Neural crest cell (in vitro differentiated cells): ENCODE data around the gene SLCO1C1. TPM values are rescaled to one million over a fixed set of nuclear protein-coding genes. Genes with fewer than 3 reads are reported as not detected.
A peak's percentile ranks its signal among the peaks of the same experiment; 100 is the strongest.

Experiments
- DNase-seq: peaks from one replicate; pipeline ENCODE4 v3.0.0; 2021; ENCODE audit warnings: low read depth, mixed read lengths, low spot score
- H3K27ac Mint-ChIP-seq: one replicate; pipeline ENCODE4 v1.8.0; 2021; ENCODE audit warnings: mild to moderate bottlenecking, mixed read lengths; ENCODE audit not compliant: unreplicated experiment
- H3K27me3 Mint-ChIP-seq: 2 replicates; pipeline ENCODE4 v1.8.0; 2021; ENCODE audit warnings: low read depth, mild to moderate bottlenecking, mixed read lengths
- H3K36me3 Mint-ChIP-seq: 2 replicates; pipeline ENCODE4 v1.8.0; 2021; ENCODE audit warnings: low read depth, mild to moderate bottlenecking, mixed read lengths
- H3K4me1 Mint-ChIP-seq: 2 replicates; pipeline ENCODE4 v1.8.0; 2021; ENCODE audit warnings: mixed read lengths
- H3K4me3 Mint-ChIP-seq: one replicate; pipeline ENCODE4 v1.8.0; 2021; ENCODE audit warnings: mild to moderate bottlenecking, mixed read lengths
- H3K9me3 Mint-ChIP-seq: 2 replicates; pipeline ENCODE4 v1.8.0; 2021; ENCODE audit warnings: mixed read lengths
- long read RNA-seq: library from polyadenylated mRNA; unstranded; transcript quantifications from one replicate; pipeline ENCODE4 v2.0.0, GENCODE V29; 2020
- total RNA-seq: library from RNA; stranded (reverse); gene quantifications from 2 replicates; pipeline ENCODE4 v1.2.1, GENCODE V29; 2021
- TF ChIP-seq, protein P1 (sequence below): fragments of 200-600 bp; sonication (generic); conservative IDR thresholded peaks from 2 replicates; pipeline ENCODE4 v1.5.0; 2021; ENCODE audit warnings: antibody characterized with exemption, mild to moderate bottlenecking

The SLCO1C1 gene, protein sequence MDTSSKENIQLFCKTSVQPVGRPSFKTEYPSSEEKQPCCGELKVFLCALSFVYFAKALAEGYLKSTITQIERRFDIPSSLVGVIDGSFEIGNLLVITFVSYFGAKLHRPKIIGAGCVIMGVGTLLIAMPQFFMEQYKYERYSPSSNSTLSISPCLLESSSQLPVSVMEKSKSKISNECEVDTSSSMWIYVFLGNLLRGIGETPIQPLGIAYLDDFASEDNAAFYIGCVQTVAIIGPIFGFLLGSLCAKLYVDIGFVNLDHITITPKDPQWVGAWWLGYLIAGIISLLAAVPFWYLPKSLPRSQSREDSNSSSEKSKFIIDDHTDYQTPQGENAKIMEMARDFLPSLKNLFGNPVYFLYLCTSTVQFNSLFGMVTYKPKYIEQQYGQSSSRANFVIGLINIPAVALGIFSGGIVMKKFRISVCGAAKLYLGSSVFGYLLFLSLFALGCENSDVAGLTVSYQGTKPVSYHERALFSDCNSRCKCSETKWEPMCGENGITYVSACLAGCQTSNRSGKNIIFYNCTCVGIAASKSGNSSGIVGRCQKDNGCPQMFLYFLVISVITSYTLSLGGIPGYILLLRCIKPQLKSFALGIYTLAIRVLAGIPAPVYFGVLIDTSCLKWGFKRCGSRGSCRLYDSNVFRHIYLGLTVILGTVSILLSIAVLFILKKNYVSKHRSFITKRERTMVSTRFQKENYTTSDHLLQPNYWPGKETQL
- 0.36 and 1.5 TPM in 2 replicates for total RNA-seq
- long read RNA-seq = 0 reads

GRCh38 chr12:20695232-20695631, at the start of gene SLCO1C1:
Gene SLCO1C1 (plus strand): TSS chr12:20695332. CDS start chr12:20699577, 4,245 bp downstream.
- H3K4me3 Mint-ChIP-seq = no peak within 1 kb of the TSS
- H3K4me1 Mint-ChIP-seq = peaks cover 21% of the 10 kb centered on the region
- no peaks in the 10 kb centered on the region for H3K27me3 Mint-ChIP-seq
- DNase-seq = no peak
- peaks cover 3% of the 10 kb centered on the region for H3K9me3 Mint-ChIP-seq
- TF ChIP-seq, protein P1, sequence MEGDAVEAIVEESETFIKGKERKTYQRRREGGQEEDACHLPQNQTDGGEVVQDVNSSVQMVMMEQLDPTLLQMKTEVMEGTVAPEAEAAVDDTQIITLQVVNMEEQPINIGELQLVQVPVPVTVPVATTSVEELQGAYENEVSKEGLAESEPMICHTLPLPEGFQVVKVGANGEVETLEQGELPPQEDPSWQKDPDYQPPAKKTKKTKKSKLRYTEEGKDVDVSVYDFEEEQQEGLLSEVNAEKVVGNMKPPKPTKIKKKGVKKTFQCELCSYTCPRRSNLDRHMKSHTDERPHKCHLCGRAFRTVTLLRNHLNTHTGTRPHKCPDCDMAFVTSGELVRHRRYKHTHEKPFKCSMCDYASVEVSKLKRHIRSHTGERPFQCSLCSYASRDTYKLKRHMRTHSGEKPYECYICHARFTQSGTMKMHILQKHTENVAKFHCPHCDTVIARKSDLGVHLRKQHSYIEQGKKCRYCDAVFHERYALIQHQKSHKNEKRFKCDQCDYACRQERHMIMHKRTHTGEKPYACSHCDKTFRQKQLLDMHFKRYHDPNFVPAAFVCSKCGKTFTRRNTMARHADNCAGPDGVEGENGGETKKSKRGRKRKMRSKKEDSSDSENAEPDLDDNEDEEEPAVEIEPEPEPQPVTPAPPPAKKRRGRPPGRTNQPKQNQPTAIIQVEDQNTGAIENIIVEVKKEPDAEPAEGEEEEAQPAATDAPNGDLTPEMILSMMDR = no peak
- H3K27ac Mint-ChIP-seq = peak within 1 kb of the TSS; percentile 91
- no peaks in the 10 kb centered on the region for H3K36me3 Mint-ChIP-seq

- Mint-ChIP-seq H3K4me3 (no peak overlapping the region), H3K9me3 (no peaks in the 10 kb centered on the region), H3K27ac (no peak overlapping the region), H3K4me1 (peaks cover 9% of the 10 kb centered on the region), H3K36me3 (no peaks in the 10 kb centered on the region), H3K27me3 (no peaks in the 10 kb centered on the region)
- TF ChIP-seq, protein P1 = peak; percentile 82
- no peak for DNase-seq
These were observed 48.8 kb upstream of the SLCO1C1 start for GRCh38 chr12:20646239-20646827.

- TF ChIP-seq, protein P1 = no peak
- Mint-ChIP-seq H3K27ac (peak overlapping the region; percentile 86), H3K9me3 (no peaks in the 10 kb centered on the region), H3K27me3 (no peaks in the 10 kb centered on the region), H3K4me3 (no peak overlapping the region), H3K4me1 (peaks cover 19% of the 10 kb centered on the region), H3K36me3 (peaks cover 3% of the 10 kb centered on the region)
- DNase-seq = no peak
These were observed 41.3 kb upstream of the SLCO1C1 start for GRCh38 chr12:20653871-20654270.

- H3K4me3 Mint-ChIP-seq = no peak overlapping the region
- no peak overlapping the region for H3K27ac Mint-ChIP-seq
- H3K9me3 Mint-ChIP-seq = peaks cover 9% of the 10 kb centered on the region
- H3K36me3 Mint-ChIP-seq = peaks cover 12% of the 10 kb centered on the region
- H3K27me3 Mint-ChIP-seq = no peaks in the 10 kb centered on the region
- TF ChIP-seq, protein P1 = no peak
- peaks cover 19% of the 10 kb centered on the region for H3K4me1 Mint-ChIP-seq
- no peak for DNase-seq
These were observed 38.5 kb upstream of the SLCO1C1 start for GRCh38 chr12:20656600-20656999.

GRCh38 chr12:20657496-20657895, 37.6 kb upstream of the SLCO1C1 start:
- no peaks in the 10 kb centered on the region for H3K27me3 Mint-ChIP-seq
- DNase-seq = no peak
- peaks cover 19% of the 10 kb centered on the region for H3K4me1 Mint-ChIP-seq
- TF ChIP-seq, protein P1 = no peak
- no peak overlapping the region for H3K4me3 Mint-ChIP-seq
- peaks cover 12% of the 10 kb centered on the region for H3K9me3 Mint-ChIP-seq
- H3K27ac Mint-ChIP-seq = no peak overlapping the region
- H3K36me3 Mint-ChIP-seq = peaks cover 17% of the 10 kb centered on the region
